ENCODE results near the gene NELL1. TPM values are rescaled to one million over a fixed set of nuclear protein-coding genes. Genes with fewer than 3 reads are reported as not detected.

NELL1 gene
- polyA plus RNA-seq, 1 of the 3 experiments (the other 2 are of a cell fraction) = not detected

GRCh38 chr11:21501245-21501644, 831.9 kb downstream of the NELL1 start:
- Histone ChIP-seq H3K79me2 (ENCODE audit: insufficient read depth) (no peaks in the 10 kb centered on the region), H3K9me2 (no peaks in the 10 kb centered on the region), H3K4me3 (ENCODE audit: low read depth in 2 of 2, low read length in 1 of 2) (no peak overlapping the region), H3K27ac (ENCODE audit: low read depth in 2 of 2, low read length in 1 of 2) (no peak overlapping the region; a peak in 1 of 4 replicates), H3K27me3 (ENCODE audit: insufficient read depth) (no peaks in the 10 kb centered on the region), H4K20me1 (ENCODE audit: insufficient read depth) (no peaks in the 10 kb centered on the region), H3K9me3 (no peaks in the 10 kb centered on the region), H3K9ac (no peak overlapping the region), H3F3A (replicated peaks; ENCODE audit: insufficient read depth) (no peaks in the 10 kb centered on the region), H2AFZ (ENCODE audit: low read depth) (no peak overlapping the region), H3K36me3 (replicated peaks in 1 of 2; ENCODE audit: control insufficient read depth in 1 of 2, insufficient read depth in 2 of 2, low read length in 1 of 2) (no peaks in the 10 kb centered on the region), H3K4me1 (ENCODE audit: control insufficient read depth in 1 of 2, insufficient read depth in 2 of 2, low read depth in 1 of 2, low read length in 1 of 2) (no peaks in the 10 kb centered on the region), H3K4me2 (no peak overlapping the region)
- TF ChIP-seq RFX5 (IDR thresholded peaks at IDR 0.05; ENCODE audit: low read length) (no peak), POLR2AphosphoS5 (IDR thresholded peaks at IDR 0.05; ENCODE audit: low read depth, low read length) (no peak), FOXM1 (IDR thresholded peaks at IDR 0.05; ENCODE audit: low read depth) (no peak), IRF3 (IDR thresholded peaks at IDR 0.05; ENCODE audit: low read depth, low read length) (no peak), PBX3 (IDR thresholded peaks at IDR 0.05) (no peak), MEF2A (IDR thresholded peaks at IDR 0.05; ENCODE audit: borderline replicate concordance, low read depth) (no peak), RCOR1 (IDR thresholded peaks at IDR 0.05; ENCODE audit: low read length) (no peak), CTCF (IDR thresholded peaks at IDR 0.05) (no peak), MXI1 (IDR thresholded peaks at IDR 0.05; ENCODE audit: low read depth, low read length) (no peak), FOSL2 (IDR thresholded peaks at IDR 0.05; ENCODE audit: borderline replicate concordance, low read depth) (no peak), TAF1 (IDR thresholded peaks at IDR 0.05; ENCODE audit: borderline replicate concordance, low read depth, low read length) (no peak), NRF1 (IDR thresholded peaks at IDR 0.05; ENCODE audit: low read depth, low read length) (no peak), GATA2 (CRISPR knock-in tag; IDR thresholded peaks at IDR 0.05) (no peak), EP300 (IDR thresholded peaks at IDR 0.05; ENCODE audit: borderline replicate concordance in 1 of 2, low read depth in 1 of 2, low read length in 1 of 2) (no peak), MAX (IDR thresholded peaks at IDR 0.05; ENCODE audit: low read depth) (no peak), ELF1 (IDR thresholded peaks at IDR 0.05) (no peak)
- CTCF ChIA-PET = interaction anchor here (1.0 to 3.1 kb wide), 2 partner anchors 11 to 829 kb away, joined by 3 to 16 read pairs; no protein-coding TSS in a partner anchor
- POLR2A ChIA-PET = no interaction called here
- no peak for DNase-seq
- WGBS (ENCODE audit: low lambda C conversion rate) = 20% methylated on average over 1 of the region's 1 CpG
